ENCODE data around the gene TTC7B.

Gene TTC7B

DNA sequence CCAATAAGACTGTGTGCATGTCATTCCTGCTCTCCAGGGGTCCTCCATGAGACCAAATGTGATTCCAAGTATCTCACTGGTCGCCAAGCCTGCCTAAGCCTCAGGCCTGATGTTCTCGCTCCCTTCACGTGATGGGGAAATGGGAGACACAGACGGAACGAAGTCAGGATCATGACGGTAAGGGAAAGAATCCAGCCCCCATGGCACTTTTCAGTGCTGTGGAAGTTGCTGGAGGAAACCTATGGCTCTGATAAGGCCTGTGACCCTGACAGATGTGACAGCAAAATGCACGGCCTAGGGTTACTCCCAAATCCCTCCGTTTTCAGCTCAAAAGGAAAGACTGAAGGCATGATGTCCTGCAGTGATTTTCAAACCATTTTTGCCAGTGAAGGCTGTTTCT, 234.5 kb downstream of the TTC7B start:
- no peak overlapping the region for H3K4me3 ChIP-seq (ENCODE audit: control insufficient read depth, low read depth, low read length)
- DNase-seq (ENCODE audit: low read depth) = no peak
- TF ChIP-seq, protein P1, sequence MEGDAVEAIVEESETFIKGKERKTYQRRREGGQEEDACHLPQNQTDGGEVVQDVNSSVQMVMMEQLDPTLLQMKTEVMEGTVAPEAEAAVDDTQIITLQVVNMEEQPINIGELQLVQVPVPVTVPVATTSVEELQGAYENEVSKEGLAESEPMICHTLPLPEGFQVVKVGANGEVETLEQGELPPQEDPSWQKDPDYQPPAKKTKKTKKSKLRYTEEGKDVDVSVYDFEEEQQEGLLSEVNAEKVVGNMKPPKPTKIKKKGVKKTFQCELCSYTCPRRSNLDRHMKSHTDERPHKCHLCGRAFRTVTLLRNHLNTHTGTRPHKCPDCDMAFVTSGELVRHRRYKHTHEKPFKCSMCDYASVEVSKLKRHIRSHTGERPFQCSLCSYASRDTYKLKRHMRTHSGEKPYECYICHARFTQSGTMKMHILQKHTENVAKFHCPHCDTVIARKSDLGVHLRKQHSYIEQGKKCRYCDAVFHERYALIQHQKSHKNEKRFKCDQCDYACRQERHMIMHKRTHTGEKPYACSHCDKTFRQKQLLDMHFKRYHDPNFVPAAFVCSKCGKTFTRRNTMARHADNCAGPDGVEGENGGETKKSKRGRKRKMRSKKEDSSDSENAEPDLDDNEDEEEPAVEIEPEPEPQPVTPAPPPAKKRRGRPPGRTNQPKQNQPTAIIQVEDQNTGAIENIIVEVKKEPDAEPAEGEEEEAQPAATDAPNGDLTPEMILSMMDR (conservative IDR thresholded peaks at IDR 0.05; ENCODE audit: control insufficient read depth, insufficient read depth, low read depth, low read length) = no peak

DNA sequence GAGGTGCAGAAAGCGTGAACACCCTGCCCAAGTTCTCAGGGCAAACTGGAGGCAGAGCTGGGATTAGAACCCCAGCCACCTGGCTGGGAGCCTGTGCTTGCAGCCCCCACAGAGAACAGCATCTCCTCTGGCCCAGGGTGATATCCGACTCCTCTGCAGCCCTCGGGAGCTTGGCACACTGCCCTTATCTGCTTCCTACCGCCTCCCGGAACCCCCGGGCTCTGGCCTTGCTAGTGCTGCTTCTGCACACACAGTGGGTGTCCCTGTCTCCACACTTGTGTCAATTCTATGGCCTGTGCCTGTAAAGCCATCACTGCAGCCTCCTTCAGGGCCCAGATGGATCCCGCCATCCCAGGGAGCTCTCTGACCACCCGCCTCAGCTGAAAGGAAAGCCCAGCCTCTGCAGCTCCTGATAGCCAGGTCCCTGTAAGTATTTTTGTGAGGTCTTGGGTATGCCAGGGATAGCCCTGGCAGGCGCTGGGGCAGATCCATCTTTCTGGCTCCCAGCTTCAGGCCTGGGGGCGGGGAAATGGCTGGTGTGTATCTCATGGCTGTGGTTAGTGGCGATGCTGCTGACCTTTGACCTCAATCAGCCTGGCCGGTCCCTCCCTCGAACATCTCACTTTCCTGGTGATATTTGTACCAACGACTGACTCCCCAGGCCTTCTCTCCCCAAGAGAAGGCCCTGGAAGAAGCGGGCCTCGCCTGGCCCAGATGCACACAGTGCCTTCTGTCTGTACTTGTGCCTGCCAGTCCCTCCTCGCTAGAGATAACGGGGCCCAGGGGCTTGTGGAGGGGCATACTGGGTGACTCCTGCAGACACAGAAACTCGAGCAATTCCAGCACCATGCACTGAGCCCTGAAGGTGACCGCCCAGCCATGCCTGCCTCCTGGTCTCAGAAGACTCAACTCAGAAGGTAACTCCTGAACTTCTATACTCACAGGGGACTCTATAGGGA, 235.6 kb downstream of the TTC7B start:
- no peak overlapping the region for H3K4me3 ChIP-seq (ENCODE audit: control insufficient read depth, low read depth, low read length)
- TF ChIP-seq, protein P1 (conservative IDR thresholded peaks at IDR 0.05; ENCODE audit: control insufficient read depth, insufficient read depth, low read depth, low read length) = no peak
- no peak for DNase-seq (ENCODE audit: low read depth)

DNA sequence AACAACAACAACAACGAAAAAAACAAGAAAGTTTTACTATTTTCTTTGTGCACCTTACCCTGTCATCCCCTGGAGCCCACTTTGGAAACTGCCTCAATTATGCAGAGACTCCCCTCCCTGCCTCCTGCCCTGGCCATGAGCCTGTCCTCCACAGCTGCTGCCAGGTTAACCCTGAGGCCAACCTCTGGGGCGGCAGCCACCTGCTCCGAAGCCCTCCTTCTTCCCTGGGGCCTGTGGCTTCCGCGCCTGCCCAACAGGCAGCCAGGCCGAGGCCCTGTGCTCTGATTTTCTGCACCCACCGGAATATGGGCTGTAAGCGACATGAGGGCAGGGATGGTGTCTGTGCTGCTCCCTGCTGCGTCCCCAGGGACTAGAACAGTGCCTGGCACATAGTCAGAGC, 236.4 kb downstream of the TTC7B start:
- no peak for DNase-seq (ENCODE audit: low read depth)
- H3K4me3 ChIP-seq (ENCODE audit: control insufficient read depth, low read depth, low read length) = no peak overlapping the region
- TF ChIP-seq, protein P1 (conservative IDR thresholded peaks at IDR 0.05; ENCODE audit: control insufficient read depth, insufficient read depth, low read depth, low read length) = no peak

DNA sequence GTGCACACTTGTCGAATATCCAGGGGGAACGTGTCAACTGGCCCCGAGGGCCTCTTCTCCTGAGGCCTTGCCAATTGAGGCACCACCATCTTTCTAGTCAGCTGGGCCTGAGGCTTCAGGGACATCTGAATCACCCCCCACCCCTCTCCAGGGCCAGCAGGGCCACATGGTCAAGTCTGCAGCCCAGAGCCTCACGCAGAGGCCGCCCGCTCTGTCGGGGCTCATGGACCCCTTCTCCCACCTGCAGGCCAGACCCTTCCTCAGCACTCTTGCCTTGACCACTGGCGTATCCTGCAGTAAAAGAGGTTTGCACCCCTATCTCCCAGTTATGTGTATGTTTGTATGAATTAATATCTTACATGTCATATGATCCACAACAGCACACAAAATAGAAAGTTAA, 237.1 kb downstream of the TTC7B start:
- no peak overlapping the region for H3K4me3 ChIP-seq (ENCODE audit: control insufficient read depth, low read depth, low read length)
- TF ChIP-seq, protein P1 (conservative IDR thresholded peaks at IDR 0.05; ENCODE audit: control insufficient read depth, insufficient read depth, low read depth, low read length) = no peak
- no peak for DNase-seq (ENCODE audit: low read depth)

DNA sequence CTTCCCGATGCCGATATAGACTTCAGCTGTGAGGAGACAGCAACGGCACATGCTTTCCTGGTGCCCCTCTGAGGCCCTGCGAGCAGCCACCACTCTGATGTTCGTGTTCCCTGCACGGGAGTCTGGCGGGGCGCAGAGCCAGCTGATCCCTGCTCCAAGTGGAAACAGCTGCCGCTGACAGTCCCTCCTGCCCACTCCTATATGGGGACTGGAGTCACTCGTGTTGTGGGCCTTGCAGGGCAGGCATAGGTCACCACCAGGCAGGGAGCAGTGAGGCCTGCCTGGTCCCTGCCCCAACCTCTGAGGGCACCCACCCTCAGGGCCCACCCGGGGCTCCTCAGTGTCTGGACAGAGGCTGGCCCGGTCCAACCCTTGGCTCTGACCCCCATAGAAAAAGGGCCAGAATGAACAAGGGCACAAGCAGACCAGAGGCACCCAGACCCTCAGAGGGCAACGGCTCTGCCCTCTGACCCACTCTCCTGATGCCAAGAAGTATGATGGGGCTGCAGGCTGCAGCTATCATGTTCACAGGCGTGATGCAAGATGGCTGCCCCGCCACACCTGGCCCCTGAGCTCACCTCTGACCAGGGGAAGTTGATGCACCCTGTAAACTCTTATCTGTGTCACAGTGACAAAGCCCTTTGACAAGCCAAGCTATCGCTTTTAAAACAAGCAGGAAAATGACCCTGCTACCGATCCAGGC, 237.8 kb downstream of the TTC7B start:
- no peak overlapping the region for H3K4me3 ChIP-seq (ENCODE audit: control insufficient read depth, low read depth, low read length)
- TF ChIP-seq, protein P1 (conservative IDR thresholded peaks at IDR 0.05; ENCODE audit: control insufficient read depth, insufficient read depth, low read depth, low read length) = no peak
- DNase-seq (ENCODE audit: low read depth) = no peak

DNA sequence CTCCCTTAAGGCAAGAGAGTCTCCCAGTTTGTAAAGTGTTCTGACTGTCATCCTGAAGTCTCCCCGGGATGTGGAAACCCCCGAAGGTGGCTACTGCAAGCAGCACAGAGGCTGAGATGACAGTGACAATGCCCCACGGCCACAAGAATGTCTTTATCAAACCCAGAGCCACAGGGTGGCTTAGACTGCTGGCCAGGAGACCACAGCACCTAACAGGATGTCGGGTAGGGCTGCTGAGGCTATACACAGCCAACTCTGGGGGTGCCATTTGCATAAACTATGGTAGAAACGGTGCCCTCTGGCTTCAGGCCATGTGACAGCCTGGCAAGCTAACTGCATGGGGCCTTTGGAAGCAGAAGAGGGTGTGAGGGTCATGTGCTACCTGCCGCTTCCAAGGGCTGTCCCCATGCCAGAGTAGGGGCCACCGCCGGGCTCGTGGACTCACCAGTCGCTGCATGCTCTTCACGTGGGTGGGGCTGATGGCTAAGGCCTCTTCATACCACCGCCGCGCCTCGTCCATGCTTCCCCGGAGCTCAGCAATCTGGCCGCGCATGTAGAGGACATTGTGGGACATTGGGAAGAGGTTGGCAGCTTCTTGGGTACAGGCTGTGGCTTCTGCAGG, 238.5 kb downstream of the TTC7B start:
- TF ChIP-seq, protein P1 (conservative IDR thresholded peaks at IDR 0.05; ENCODE audit: control insufficient read depth, insufficient read depth, low read depth, low read length) = no peak
- DNase-seq (ENCODE audit: low read depth) = no peak
- H3K4me3 ChIP-seq (ENCODE audit: control insufficient read depth, low read depth, low read length) = no peak overlapping the region
